Neural crest cell (in vitro differentiated cells): ENCODE results near the gene PRKCA. TPM values are rescaled to one million over a fixed set of nuclear protein-coding genes. Genes with fewer than 3 reads are reported as not detected.
A peak's percentile ranks its signal among the peaks of the same experiment; 100 is the strongest.

Experiments
- DNase-seq: peaks from one replicate; pipeline ENCODE4 v3.0.0; 2021; ENCODE audit warnings: low read depth, mixed read lengths, low spot score
- H3K27ac Mint-ChIP-seq: one replicate; pipeline ENCODE4 v1.8.0; 2021; ENCODE audit warnings: mild to moderate bottlenecking, mixed read lengths; ENCODE audit not compliant: unreplicated experiment
- H3K27me3 Mint-ChIP-seq: 2 replicates; pipeline ENCODE4 v1.8.0; 2021; ENCODE audit warnings: low read depth, mild to moderate bottlenecking, mixed read lengths
- H3K36me3 Mint-ChIP-seq: 2 replicates; pipeline ENCODE4 v1.8.0; 2021; ENCODE audit warnings: low read depth, mild to moderate bottlenecking, mixed read lengths
- H3K4me1 Mint-ChIP-seq: 2 replicates; pipeline ENCODE4 v1.8.0; 2021; ENCODE audit warnings: mixed read lengths
- H3K4me3 Mint-ChIP-seq: one replicate; pipeline ENCODE4 v1.8.0; 2021; ENCODE audit warnings: mild to moderate bottlenecking, mixed read lengths
- H3K9me3 Mint-ChIP-seq: 2 replicates; pipeline ENCODE4 v1.8.0; 2021; ENCODE audit warnings: mixed read lengths
- CTCF ChIP-seq: fragments of 200-600 bp; sonication (generic); conservative IDR thresholded peaks from 2 replicates; pipeline ENCODE4 v1.5.0; 2021; ENCODE audit warnings: antibody characterized with exemption, mild to moderate bottlenecking
- total RNA-seq: library from RNA; stranded (reverse); gene quantifications from 2 replicates; pipeline ENCODE4 v1.2.1, GENCODE V29; 2021

The PRKCA gene
- total RNA-seq, 1 donor from 2014 or later: 22.7 TPM

DNA sequence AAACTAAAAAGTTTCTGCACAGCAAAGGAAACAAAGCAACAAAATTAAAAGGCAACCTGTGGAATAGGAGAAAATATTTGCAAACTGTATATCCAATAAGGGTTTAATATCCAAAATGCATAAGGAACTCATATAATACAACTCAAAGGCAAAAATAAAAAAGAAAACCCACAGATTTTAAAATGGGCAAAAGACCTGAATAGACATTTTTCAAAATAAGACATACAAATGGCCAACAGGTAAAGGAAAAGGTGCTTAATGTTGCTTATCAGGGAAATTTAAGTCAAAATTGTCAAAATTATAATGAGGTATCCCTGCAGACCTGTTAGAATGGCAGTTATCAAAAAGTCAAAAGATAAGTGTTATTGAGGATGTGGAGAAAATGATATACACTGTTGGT, 399.0 kb downstream of the PRKCA start:
- no peaks in the 10 kb centered on the region for H3K27me3 Mint-ChIP-seq
- no peak overlapping the region for H3K27ac Mint-ChIP-seq
- no peak overlapping the region for H3K4me3 Mint-ChIP-seq
- no peak for DNase-seq
- H3K4me1 Mint-ChIP-seq: peaks cover 35% of the 10 kb centered on the region
- H3K9me3 Mint-ChIP-seq: peaks cover 17% of the 10 kb centered on the region
- peaks cover 33% of the 10 kb centered on the region for H3K36me3 Mint-ChIP-seq
- TF ChIP-seq CTCF: no peak

DNA sequence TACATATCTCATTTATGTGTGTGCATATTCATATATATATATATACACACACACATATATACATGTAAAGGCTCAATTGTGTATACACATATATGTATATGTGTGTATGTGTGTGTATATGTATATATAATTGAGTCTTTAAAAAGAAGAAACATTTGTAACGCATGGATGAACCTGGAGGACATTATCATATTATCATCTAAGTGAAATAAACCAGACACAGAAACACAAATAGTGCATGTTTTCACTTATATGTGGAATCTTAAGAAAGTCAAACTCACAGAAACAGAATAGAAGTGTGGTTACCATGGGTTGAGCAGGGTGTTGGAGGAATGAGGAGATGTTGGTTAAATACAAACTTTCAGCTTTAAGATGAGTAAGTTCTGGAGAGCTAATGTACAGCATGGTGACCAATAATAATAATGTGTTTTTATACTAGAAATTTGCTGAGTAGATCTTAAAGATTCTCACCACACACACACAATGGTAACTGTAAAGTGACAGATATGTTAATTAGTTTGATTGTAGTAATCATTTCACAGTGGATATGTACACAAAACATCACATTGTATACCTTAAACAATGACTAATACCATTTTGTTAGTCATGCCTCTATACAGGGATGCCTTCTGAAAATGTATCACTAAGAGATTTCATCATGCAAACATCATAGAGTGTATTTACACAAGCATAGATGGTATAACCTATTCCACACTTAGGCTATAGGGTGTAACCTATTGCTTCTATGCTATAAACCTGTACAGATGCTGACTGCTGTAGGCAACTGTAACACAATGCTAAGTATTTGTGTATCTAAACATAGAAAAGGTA, 399.9 kb downstream of the PRKCA start:
- no peaks in the 10 kb centered on the region for H3K27me3 Mint-ChIP-seq
- H3K4me1 Mint-ChIP-seq: peaks cover 43% of the 10 kb centered on the region
- H3K4me3 Mint-ChIP-seq: no peak overlapping the region
- DNase-seq: no peak
- peaks cover 11% of the 10 kb centered on the region for H3K9me3 Mint-ChIP-seq
- H3K27ac Mint-ChIP-seq: no peak overlapping the region
- peaks cover 25% of the 10 kb centered on the region for H3K36me3 Mint-ChIP-seq
- no peak for TF ChIP-seq CTCF

DNA sequence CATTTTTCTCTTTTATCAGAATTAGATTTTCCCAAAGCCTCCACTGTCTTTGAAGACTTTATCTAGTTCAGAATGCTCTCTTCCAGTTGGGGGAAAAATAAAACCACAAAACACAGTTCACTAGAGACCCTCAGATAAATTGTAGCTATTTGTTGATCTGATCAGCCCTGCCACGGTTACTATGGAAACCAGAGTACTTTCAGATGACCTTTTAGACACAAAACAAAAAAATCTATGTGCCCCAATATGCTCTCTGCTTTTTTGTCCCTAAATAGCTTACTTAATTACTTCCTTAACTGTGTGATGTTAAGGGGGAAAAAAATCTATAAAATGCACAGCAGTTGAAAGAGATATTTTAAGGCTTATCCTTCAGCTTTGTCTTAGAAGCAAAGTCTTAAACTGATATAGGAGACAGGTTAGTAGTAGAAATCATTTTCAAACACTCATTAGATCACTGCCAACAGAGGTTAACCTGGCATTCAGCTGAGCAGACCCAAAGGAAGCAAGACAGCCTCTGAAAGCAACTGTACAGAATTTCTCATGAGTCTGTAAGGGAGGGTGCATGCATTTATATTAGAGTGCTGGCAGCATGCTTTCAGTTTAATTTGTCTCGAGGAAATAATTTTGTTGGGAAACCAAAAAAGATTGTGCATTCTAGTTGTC, 402.6 kb downstream of the PRKCA start:
- Mint-ChIP-seq H3K4me1 (peaks cover 55% of the 10 kb centered on the region), H3K4me3 (peak overlapping the region; percentile 63), H3K36me3 (peaks cover 10% of the 10 kb centered on the region), H3K27ac (peak overlapping the region; percentile 96), H3K9me3 (peaks cover 5% of the 10 kb centered on the region), H3K27me3 (no peaks in the 10 kb centered on the region)
- no peak for TF ChIP-seq CTCF
- no peak for DNase-seq

DNA sequence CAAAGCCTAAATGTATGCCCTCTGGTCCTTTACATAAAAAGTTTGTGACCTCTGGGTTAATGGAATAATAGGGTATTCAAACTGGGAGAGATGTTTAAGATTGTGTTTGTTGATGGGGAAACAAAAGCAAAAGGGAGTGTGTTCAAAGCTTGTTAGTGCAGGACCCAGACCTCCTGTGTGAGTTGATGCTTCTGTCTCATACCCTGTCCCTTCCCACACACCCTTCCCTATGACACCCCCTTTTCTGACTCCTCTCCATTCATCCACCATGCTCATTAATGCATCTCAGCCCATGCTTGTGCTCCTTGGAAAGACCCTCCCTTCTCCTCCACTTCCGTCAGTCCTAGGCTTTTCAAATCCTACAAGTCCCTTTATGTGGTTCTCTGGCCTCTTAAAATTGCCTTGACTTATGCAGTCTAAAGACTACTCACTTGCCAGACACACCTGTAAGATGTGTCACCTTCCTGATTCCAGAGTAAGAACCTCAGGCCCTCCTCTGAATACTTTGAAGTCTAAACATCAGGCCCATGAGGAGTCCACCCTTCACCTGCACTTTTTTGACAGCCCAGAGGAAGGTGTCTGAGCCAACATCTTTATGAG, 404.5 kb downstream of the PRKCA start:
- TF ChIP-seq CTCF: no peak
- DNase-seq: peak; percentile 30
- no peaks in the 10 kb centered on the region for H3K9me3 Mint-ChIP-seq
- H3K27ac Mint-ChIP-seq: peak overlapping the region; percentile 0
- H3K4me1 Mint-ChIP-seq: peaks cover 66% of the 10 kb centered on the region
- H3K27me3 Mint-ChIP-seq: peaks cover 5% of the 10 kb centered on the region
- peaks cover 7% of the 10 kb centered on the region for H3K36me3 Mint-ChIP-seq
- peak overlapping the region; percentile 47 for H3K4me3 Mint-ChIP-seq

GRCh38 chr17:66711401-66711800, 409.0 kb downstream of the PRKCA start:
- no peak for TF ChIP-seq CTCF
- H3K36me3 Mint-ChIP-seq: peaks cover 7% of the 10 kb centered on the region
- H3K27ac Mint-ChIP-seq: peak overlapping the region; percentile 45
- no peak for DNase-seq
- no peaks in the 10 kb centered on the region for H3K9me3 Mint-ChIP-seq
- peaks cover 73% of the 10 kb centered on the region for H3K4me1 Mint-ChIP-seq
- H3K27me3 Mint-ChIP-seq: peaks cover 8% of the 10 kb centered on the region
- peak overlapping the region; percentile 39 for H3K4me3 Mint-ChIP-seq
